H9 (cell line): ENCODE results near the gene LUZP2. TPM values are rescaled to one million over a fixed set of nuclear protein-coding genes. Genes with fewer than 3 reads are reported as not detected.

Source experiments
- DNase-seq: peaks from one replicate; pipeline ENCODE4 v3.0.0-alpha.2; 2017
- H2AFZ ChIP-seq: one replicate; pipeline ENCODE4 v1.6.1; 2013; ENCODE audit warnings: mild to moderate bottlenecking, low read length, control low read depth, moderate library complexity
- H2AK5ac ChIP-seq: 2 replicates; pipeline ENCODE4 v1.6.1; 2013; ENCODE audit warnings: low read length, control low read depth, mixed read lengths; ENCODE audit not compliant: insufficient read length
- H2BK120ac ChIP-seq: one replicate; pipeline ENCODE4 v1.6.1; 2013; ENCODE audit warnings: low read depth, mild to moderate bottlenecking, low read length, control low read depth, inconsistent platforms; ENCODE audit not compliant: poor library complexity, severe bottlenecking
- H2BK12ac ChIP-seq: 2 replicates; pipeline ENCODE4 v1.6.1; 2013; ENCODE audit warnings: low read length, control low read depth, mixed read lengths, low read depth; ENCODE audit not compliant: insufficient read length
- H2BK15ac ChIP-seq: 2 replicates; pipeline ENCODE4 v1.6.1; 2013; ENCODE audit warnings: low read depth, low read length, control low read depth
- H2BK20ac ChIP-seq: one replicate; pipeline ENCODE4 v1.6.1; 2013; ENCODE audit warnings: low read depth, mild to moderate bottlenecking, low read length, control low read depth, inconsistent platforms; ENCODE audit not compliant: poor library complexity, severe bottlenecking
- H2BK5ac ChIP-seq: 2 replicates; pipeline ENCODE4 v1.6.1; 2013; ENCODE audit warnings: low read length, control low read depth, mixed read lengths; ENCODE audit not compliant: insufficient read length
- H3K14ac ChIP-seq: 2 replicates; pipeline ENCODE4 v1.6.1; 2013; ENCODE audit warnings: low read length, control low read depth; ENCODE audit not compliant: insufficient read depth
- H3K18ac ChIP-seq: 2 replicates; pipeline ENCODE4 v1.6.1; 2013; ENCODE audit warnings: low read depth, mild to moderate bottlenecking, mixed read lengths, low read length, control low read depth; ENCODE audit not compliant: insufficient read length
- H3K23ac ChIP-seq: 2 replicates; pipeline ENCODE4 v1.6.1; 2013; ENCODE audit warnings: low read length, control low read depth, mixed read lengths, low read depth; ENCODE audit not compliant: insufficient read length
- H3K23me2 ChIP-seq: 2 replicates; pipeline ENCODE4 v1.6.1; 2013; ENCODE audit warnings: low read depth, mild to moderate bottlenecking, mixed read lengths, low read length, control low read depth; ENCODE audit not compliant: insufficient read length, poor library complexity, severe bottlenecking
- H3K27ac ChIP-seq: 2 replicates; pipeline ENCODE4 v1.5.1; 2013; ENCODE audit warnings: low read length, control low read depth, mixed read lengths, low read depth; ENCODE audit not compliant: insufficient read length
- H3K27me3 ChIP-seq: 2 replicates; pipeline ENCODE4 v1.6.1; 2013; ENCODE audit warnings: low read length, control low read depth, inconsistent platforms; ENCODE audit not compliant: insufficient read depth
- H3K4ac ChIP-seq: 2 replicates; pipeline ENCODE4 v1.6.1; 2013; ENCODE audit warnings: low read depth, mild to moderate bottlenecking, control low read depth, inconsistent platforms, low read length, moderate library complexity
- H3K4me1 ChIP-seq: 2 replicates; pipeline ENCODE4 v1.6.1; 2013; ENCODE audit warnings: low read length, control low read depth, inconsistent platforms; ENCODE audit not compliant: insufficient read depth
- H3K4me2 ChIP-seq: 2 replicates; pipeline ENCODE4 v1.6.1; 2013; ENCODE audit warnings: low read length, control low read depth, mixed read lengths; ENCODE audit not compliant: insufficient read length, insufficient read depth
- H3K56ac ChIP-seq: 2 replicates; pipeline ENCODE4 v1.6.1; 2013; ENCODE audit warnings: low read depth, mild to moderate bottlenecking, mixed read lengths, low read length, control low read depth; ENCODE audit not compliant: insufficient read length
- H3K79me1 ChIP-seq: 2 replicates; pipeline ENCODE4 v1.6.1; 2013; ENCODE audit warnings: low read depth, mild to moderate bottlenecking, moderate library complexity, low read length, control low read depth, inconsistent platforms; ENCODE audit not compliant: insufficient read depth, poor library complexity, severe bottlenecking
- H3K79me2 ChIP-seq: 2 replicates; pipeline ENCODE4 v1.6.1; 2013; ENCODE audit warnings: low read length, control low read depth, inconsistent platforms; ENCODE audit not compliant: insufficient read depth
- H3K9ac ChIP-seq: 2 replicates; pipeline ENCODE4 v1.6.1; 2013; ENCODE audit warnings: low read length, control low read depth, mixed read lengths; ENCODE audit not compliant: insufficient read length; ENCODE audit errors: extremely low read depth
- H3K9me3 ChIP-seq: one replicate; pipeline ENCODE4 v1.6.1; 2013; ENCODE audit warnings: low read depth, low read length, inconsistent platforms; ENCODE audit not compliant: control insufficient read depth
- H3T11ph ChIP-seq: one replicate; pipeline ENCODE4 v1.6.1; 2013; ENCODE audit warnings: mild to moderate bottlenecking, low read length, control low read depth, inconsistent platforms
- H4K20me1 ChIP-seq: one replicate; pipeline ENCODE4 v1.6.1; 2013; ENCODE audit not compliant: control insufficient read depth, insufficient read length, insufficient read depth
- H4K5ac ChIP-seq: 2 replicates; pipeline ENCODE4 v1.6.1; 2013; ENCODE audit warnings: low read depth, mild to moderate bottlenecking, mixed read lengths, low read length, control low read depth; ENCODE audit not compliant: insufficient read length
- H4K8ac ChIP-seq: replicated peaks from 2 replicates; pipeline ENCODE4 v1.6.1; 2013; ENCODE audit warnings: low read length, control low read depth, mixed read lengths, low read depth; ENCODE audit not compliant: insufficient read length
- H4K91ac ChIP-seq: 2 replicates; pipeline ENCODE4 v1.6.1; 2013; ENCODE audit warnings: low read depth, mild to moderate bottlenecking, moderate library complexity, mixed read lengths, low read length, control low read depth; ENCODE audit not compliant: insufficient read length
- H3K27ac Mint-ChIP-seq, 3 experiments: 2 replicates in 2 of 3; 3 replicates in 1 of 3; pipeline ENCODE4 v1.8.0; 2020 to 2021; ENCODE audit warnings: mixed read lengths in 3 of 3, mild to moderate bottlenecking in 1 of 3, moderate library complexity in 1 of 3
- H3K27me3 Mint-ChIP-seq: 2 replicates; pipeline ENCODE4 v1.8.0; 2021; ENCODE audit warnings: low read depth, mild to moderate bottlenecking, moderate library complexity, mixed read lengths
- H3K36me3 Mint-ChIP-seq, 3 experiments: 2 replicates in 2 of 3; 3 replicates in 1 of 3; pipeline ENCODE4 v1.8.0; 2020 to 2021; ENCODE audit warnings: low read depth in 3 of 3, mixed read lengths in 3 of 3; ENCODE audit not compliant: insufficient read depth in 1 of 3
- H3K4me1 Mint-ChIP-seq, 2 experiments: 2 replicates each; pipeline ENCODE4 v1.8.0; 2020; ENCODE audit warnings: mixed read lengths in 2 of 2
- H3K4me3 Mint-ChIP-seq, 2 experiments: 2 replicates in 1 of 2; 3 replicates in 1 of 2; pipeline ENCODE4 v1.8.0; 2020 to 2021; ENCODE audit warnings: mild to moderate bottlenecking in 2 of 2, mixed read lengths in 2 of 2, moderate library complexity in 1 of 2
- H3K9me3 Mint-ChIP-seq, 2 experiments: 2 replicates in 1 of 2; 3 replicates in 1 of 2; pipeline ENCODE4 v1.8.0; 2020; ENCODE audit warnings: mild to moderate bottlenecking in 2 of 2, mixed read lengths in 2 of 2, moderate library complexity in 1 of 2
- CTCF ChIP-seq: fragments of 200-600 bp; sonication (generic); conservative IDR thresholded peaks from 3 replicates; pipeline ENCODE4 v1.8.0; 2021; ENCODE audit warnings: antibody characterized with exemption, mild to moderate bottlenecking
- total RNA-seq: library from RNA; stranded (reverse); gene quantifications from 2 replicates; pipeline ENCODE4 v1.2.1, GENCODE V29; 2021

LUZP2 gene
- total RNA-seq, 1 experiment from 2014 or later: 25.4 TPM

- no peak overlapping the region for H2BK120ac ChIP-seq
- no peak overlapping the region for H2BK15ac ChIP-seq
- no peak overlapping the region for H4K91ac ChIP-seq
- H4K20me1 ChIP-seq: no peaks in the 10 kb centered on the region
- H3K9ac ChIP-seq: no peak overlapping the region
- H4K8ac ChIP-seq: no peak overlapping the region
- H3K18ac ChIP-seq: no peak overlapping the region
- Mint-ChIP-seq H3K4me1 (peaks cover 7 to 9% of the 10 kb centered on the region in 2 experiments; a peak in 2 of 4 replicates), H3K9me3 (no peaks in the 10 kb centered on the region), H3K27me3 (no peaks in the 10 kb centered on the region), H3K27ac (no peak overlapping the region), H3K36me3 (no peaks in the 10 kb centered on the region), H3K4me3 (no peak overlapping the region)
- no peaks in the 10 kb centered on the region for H3K79me1 ChIP-seq
- H3K4ac ChIP-seq: no peak overlapping the region
- TF ChIP-seq CTCF: no peak
- no peaks in the 10 kb centered on the region for H3K27me3 ChIP-seq
- no peak overlapping the region for H2BK20ac ChIP-seq
- no peak overlapping the region for H3K56ac ChIP-seq
- no peak overlapping the region for H2BK12ac ChIP-seq
- H2AK5ac ChIP-seq: no peak overlapping the region
- DNase-seq: no peak
- H4K5ac ChIP-seq: no peak overlapping the region
- no peak overlapping the region for H3K4me2 ChIP-seq
- no peak overlapping the region for H2BK5ac ChIP-seq
- H3K4me1 ChIP-seq: no peaks in the 10 kb centered on the region
- H3K23me2 ChIP-seq: no peaks in the 10 kb centered on the region
- H3K9me3 ChIP-seq: no peaks in the 10 kb centered on the region
- H3K23ac ChIP-seq: no peak overlapping the region
- no peak overlapping the region for H3K14ac ChIP-seq
- H3K27ac ChIP-seq: no peak overlapping the region
- H3T11ph ChIP-seq: no peak overlapping the region
- no peak overlapping the region for H2AFZ ChIP-seq
- H3K79me2 ChIP-seq: no peaks in the 10 kb centered on the region
Measured at GRCh38 chr11:24615451-24616160, 118.8 kb downstream of the LUZP2 start.
